H1 (cell line): ENCODE data around the gene TARBP2. TPM values are rescaled to one million over a fixed set of nuclear protein-coding genes. Genes with fewer than 3 reads are reported as not detected.

Experiments used
- ATF3 ChIP-seq: IDR thresholded peaks from 2 replicates; pipeline ENCODE4 v1.6.1; 2011; ENCODE audit warnings: low read depth, mild to moderate bottlenecking, low read length; ENCODE audit not compliant: insufficient read depth
- BACH1 ChIP-seq: IDR thresholded peaks from 2 replicates; pipeline ENCODE4 v1.6.1; 2012; ENCODE audit warnings: low read length, improper control_type of control experiment
- CBX8 ChIP-seq: fragments of 300-800, 300-1000 bp; sonication (generic); IDR thresholded peaks from 2 replicates; pipeline ENCODE4 v1.7.1; 2016; ENCODE audit warnings: low read depth, low read length, borderline replicate concordance
- EZH2 ChIP-seq: fragments of 200-600 bp; sonication (generic); IDR thresholded peaks from 2 replicates; pipeline ENCODE4 v1.7.1; 2012; ENCODE audit warnings: low read depth, mild to moderate bottlenecking, moderate library complexity, low read length, inconsistent platforms; ENCODE audit not compliant: severe bottlenecking
- KDM4A ChIP-seq: IDR thresholded peaks from one replicate; pipeline ENCODE4 v1.7.1; 2012; ENCODE audit warnings: low read depth, mild to moderate bottlenecking, moderate library complexity, low read length, inconsistent platforms; ENCODE audit not compliant: severe bottlenecking
- MAFK ChIP-seq: IDR thresholded peaks from 2 replicates; pipeline ENCODE4 v1.6.1; 2012; ENCODE audit warnings: low read depth, mild to moderate bottlenecking, improper control_type of control experiment, low read length
- MAX ChIP-seq: IDR thresholded peaks from 2 replicates; pipeline ENCODE4 v1.6.1; 2012; ENCODE audit warnings: inconsistent platforms
- POLR2A ChIP-seq, 2 experiments: IDR thresholded peaks; 1 replicate in 1 of 2; 2 replicates in 1 of 2; pipeline ENCODE4 v1.6.1; 2011; ENCODE audit warnings: low read depth in 2 of 2, low read length in 2 of 2, mild to moderate bottlenecking in 2 of 2; ENCODE audit errors: control extremely low read depth in 1 of 2
- RFX5 ChIP-seq: IDR thresholded peaks from 2 replicates; pipeline ENCODE4 v1.6.1; 2011; ENCODE audit warnings: low read depth, low read length, improper control_type of control experiment, borderline replicate concordance
- SIN3A ChIP-seq, 2 experiments: IDR thresholded peaks in 1 of 2; conservative IDR thresholded peaks in 1 of 2; 2 replicates each; pipeline ENCODE4 v1.6.1; 2011 to 2012; ENCODE audit warnings: low read length in 2 of 2, improper control_type of control experiment in 1 of 2, low read depth in 1 of 2, mild to moderate bottlenecking in 1 of 2
- SIX5 ChIP-seq: IDR thresholded peaks from 2 replicates; pipeline ENCODE4 v1.6.1; 2011; ENCODE audit warnings: mild to moderate bottlenecking, low read depth, low read length
- SP2 ChIP-seq: IDR thresholded peaks from 2 replicates; pipeline ENCODE4 v1.6.1; 2012; ENCODE audit warnings: mild to moderate bottlenecking, low read length, inconsistent platforms
- SUZ12 ChIP-seq: fragments of 200-600 bp; sonication (generic); IDR thresholded peaks from 2 replicates; pipeline ENCODE4 v1.6.1; 2012; ENCODE audit warnings: mild to moderate bottlenecking, inconsistent platforms, low read length, moderate library complexity, mixed read lengths
- TAF1 ChIP-seq: IDR thresholded peaks from 2 replicates; pipeline ENCODE4 v1.6.1; 2011; ENCODE audit warnings: mild to moderate bottlenecking, low read depth, low read length
- TCF12 ChIP-seq: IDR thresholded peaks from 2 replicates; pipeline ENCODE4 v1.6.1; 2011; ENCODE audit warnings: low read depth, mild to moderate bottlenecking, low read length
- TEAD4 ChIP-seq: IDR thresholded peaks from 2 replicates; pipeline ENCODE4 v1.6.1; 2012; ENCODE audit warnings: low read depth, low read length, inconsistent platforms, mixed read lengths
- polyA plus RNA-seq, 7 experiments: library from polyadenylated mRNA; depleted of rRNA in 3 of 7; stranded (reverse) in 5 of 7; unstranded in 2 of 7; fragments of >200 nt in 5 of 7; fragments of 200-250 nt in 2 of 7; gene quantifications; 1 replicate in 5 of 7; 2 replicates in 1 of 7; 4 replicates in 1 of 7; pipeline versions ENCODE4 v1.2.1 to v1.2.3, GENCODE V29; 2011 to 2013; ENCODE audit warnings: missing spikeins in 2 of 7, mixed read lengths in 2 of 7
- total RNA-seq: library from RNA; stranded (reverse); fragmentation: NEBNext Ultra II Directional; extraction: Animal tissue kit (Norgen Biotek cat#: 25700); gene quantifications from 2 replicates; pipeline ENCODE4 v1.2.1, GENCODE V29; 2021

Gene TARBP2
- total and polyA plus RNA-seq, 2 of the 8 experiments (the other 6 are each of a cell fraction or from before 2014, with no cell fraction given): 69.9 to 122 TPM

GRCh38 chr12:53492830-53493609 lies 8.1 kb upstream of the TARBP2 start (continued):
- TF ChIP-seq EZH2 (no peak), TEAD4 (no peak), BACH1 (no peak), RFX5 (no peak), KDM4A (no peak), TCF12 (no peak), MAX (peak; percentile 86), ATF3 (peak; percentile 73), SUZ12 (no peak), SP2 (no peak), POLR2A (IDR thresholded peaks at IDR 0.05; ENCODE audit: control extremely low read depth in 1 of 2, low read depth in 2 of 2, low read length in 2 of 2) (peak in 1 of 2 experiments; percentile 76; a peak in 2 of 3 replicates), SIN3A (conservative IDR thresholded peaks at IDR 0.05 in 1 of 2, IDR thresholded peaks at IDR 0.05 in 1 of 2; ENCODE audit: low read depth in 1 of 2, low read length in 2 of 2) (peak in 1 of 2 experiments; percentile 89; a peak in 2 of 4 replicates), SIX5 (no peak), CBX8 (no peak), MAFK (no peak), TAF1 (0 out of 2 replicates have a peak, but pooled peaks have one; percentile 52)
